Measurements from ENCODE around the gene SLC35F4. TPM values are rescaled to one million over a fixed set of nuclear protein-coding genes. Genes with fewer than 3 reads are reported as not detected.

The SLC35F4 gene
- polyA plus RNA-seq, 1 donor (not counting 4 experiments of a cell fraction or from before 2014, with no cell fraction given) = not detected

GRCh38 chr14:57903954-57904353 is 38.1 kb upstream of the SLC35F4 start:
- DNase-seq (ENCODE audit: low read depth, low spot score) = no peak
- Histone ChIP-seq H3K79me2 (ENCODE audit: control insufficient read depth, insufficient read depth, low read length) (no peaks in the 10 kb centered on the region), H2AFZ (ENCODE audit: control insufficient read depth, low read length) (no peak overlapping the region), H3K27me3 (ENCODE audit: control insufficient read depth, extremely low read depth, insufficient read depth, low read length) (no peaks in the 10 kb centered on the region), H3K4me3 (ENCODE audit: control insufficient read depth in 2 of 3, extremely low read depth in 1 of 3, insufficient read depth in 2 of 3, low read depth in 1 of 3, low read length in 3 of 3) (no peak overlapping the region), H3K9ac (ENCODE audit: control insufficient read depth, extremely low read depth, insufficient read depth, low read length) (no peak overlapping the region), H3K9me1 (ENCODE audit: control insufficient read depth, extremely low read depth, insufficient read depth, low read length) (no peaks in the 10 kb centered on the region), H3K4me2 (ENCODE audit: control insufficient read depth, extremely low read depth, insufficient read depth, low read depth, low read length) (no peak overlapping the region), H4K20me1 (ENCODE audit: control insufficient read depth, extremely low read depth, insufficient read depth, low read length) (no peaks in the 10 kb centered on the region), H3K27ac (ENCODE audit: control insufficient read depth, insufficient read depth, low read length) (no peak overlapping the region), H3K4me1 (ENCODE audit: control insufficient read depth, extremely low read depth, insufficient read depth, low read length) (no peaks in the 10 kb centered on the region), H3K9me3 (ENCODE audit: control insufficient read depth, low read depth, low read length) (no peaks in the 10 kb centered on the region), H3K36me3 (ENCODE audit: control insufficient read depth in 2 of 2, extremely low read depth in 1 of 2, insufficient read depth in 2 of 2, low read length in 2 of 2) (no peaks in the 10 kb centered on the region)
- no peak for FAIRE-seq
- TF ChIP-seq, protein P1, sequence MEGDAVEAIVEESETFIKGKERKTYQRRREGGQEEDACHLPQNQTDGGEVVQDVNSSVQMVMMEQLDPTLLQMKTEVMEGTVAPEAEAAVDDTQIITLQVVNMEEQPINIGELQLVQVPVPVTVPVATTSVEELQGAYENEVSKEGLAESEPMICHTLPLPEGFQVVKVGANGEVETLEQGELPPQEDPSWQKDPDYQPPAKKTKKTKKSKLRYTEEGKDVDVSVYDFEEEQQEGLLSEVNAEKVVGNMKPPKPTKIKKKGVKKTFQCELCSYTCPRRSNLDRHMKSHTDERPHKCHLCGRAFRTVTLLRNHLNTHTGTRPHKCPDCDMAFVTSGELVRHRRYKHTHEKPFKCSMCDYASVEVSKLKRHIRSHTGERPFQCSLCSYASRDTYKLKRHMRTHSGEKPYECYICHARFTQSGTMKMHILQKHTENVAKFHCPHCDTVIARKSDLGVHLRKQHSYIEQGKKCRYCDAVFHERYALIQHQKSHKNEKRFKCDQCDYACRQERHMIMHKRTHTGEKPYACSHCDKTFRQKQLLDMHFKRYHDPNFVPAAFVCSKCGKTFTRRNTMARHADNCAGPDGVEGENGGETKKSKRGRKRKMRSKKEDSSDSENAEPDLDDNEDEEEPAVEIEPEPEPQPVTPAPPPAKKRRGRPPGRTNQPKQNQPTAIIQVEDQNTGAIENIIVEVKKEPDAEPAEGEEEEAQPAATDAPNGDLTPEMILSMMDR (optimal IDR thresholded peaks at IDR 0.05 in 1 of 3, IDR thresholded peaks at IDR 0.05 in 1 of 3, conservative IDR thresholded peaks at IDR 0.05 in 1 of 3; ENCODE audit: extremely low read depth in 1 of 3, insufficient read depth in 2 of 3, low read length in 3 of 3) = no peak
- TF ChIP-seq EZH2 (IDR thresholded peaks at IDR 0.05; ENCODE audit: low read length) = no peak
- dilution Hi-C loops (cut with MboI; ENCODE audit: extremely low pct_ligation_motif_present, low sequenced_read_pairs) = no loop called here

DNA sequence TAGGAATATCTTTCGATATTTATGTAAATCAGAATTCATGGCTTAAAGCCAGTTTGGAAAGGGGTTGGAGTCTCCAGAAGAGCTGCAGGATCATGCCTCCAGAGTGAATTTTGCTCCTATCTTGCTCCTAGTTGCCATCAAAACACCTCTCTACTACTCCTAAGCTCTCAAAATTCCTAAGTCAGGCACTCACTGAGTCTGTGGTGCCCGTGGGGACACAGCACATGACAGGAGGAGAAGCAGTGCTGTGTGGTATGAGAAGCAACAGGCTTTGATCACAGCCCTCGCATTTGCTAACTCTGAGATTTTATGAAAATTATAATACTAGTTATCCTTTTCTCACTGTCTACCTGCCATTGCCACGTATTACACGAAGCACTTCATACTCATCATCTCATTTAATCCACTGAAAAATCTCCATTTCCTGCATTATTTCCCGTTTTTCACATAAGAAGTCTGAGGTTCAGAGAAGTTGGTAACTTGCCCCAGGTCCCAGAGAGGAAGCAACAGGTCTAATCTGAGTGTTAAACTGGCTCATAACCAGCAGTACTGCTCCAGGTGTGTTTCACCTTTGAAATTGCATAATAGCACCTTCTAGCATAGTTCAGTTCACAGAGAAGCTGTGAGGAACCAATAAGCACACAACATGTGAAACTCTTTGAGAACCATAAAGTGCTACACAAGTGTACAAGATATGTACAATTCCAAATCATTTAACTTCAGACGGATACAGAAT is 33.1 kb upstream of the SLC35F4 start:
- Histone ChIP-seq H3K9me1 (ENCODE audit: control insufficient read depth, extremely low read depth, insufficient read depth, low read length) (no peaks in the 10 kb centered on the region), H3K27ac (ENCODE audit: control insufficient read depth, insufficient read depth, low read length) (no peak overlapping the region), H3K4me2 (ENCODE audit: control insufficient read depth, extremely low read depth, insufficient read depth, low read depth, low read length) (no peak overlapping the region), H3K4me1 (ENCODE audit: control insufficient read depth, extremely low read depth, insufficient read depth, low read length) (no peaks in the 10 kb centered on the region), H3K79me2 (ENCODE audit: control insufficient read depth, insufficient read depth, low read length) (no peaks in the 10 kb centered on the region), H3K27me3 (ENCODE audit: control insufficient read depth, extremely low read depth, insufficient read depth, low read length) (no peaks in the 10 kb centered on the region), H2AFZ (ENCODE audit: control insufficient read depth, low read length) (no peak overlapping the region), H3K9me3 (ENCODE audit: control insufficient read depth, low read depth, low read length) (no peaks in the 10 kb centered on the region), H4K20me1 (ENCODE audit: control insufficient read depth, extremely low read depth, insufficient read depth, low read length) (no peaks in the 10 kb centered on the region), H3K4me3 (ENCODE audit: control insufficient read depth in 2 of 3, extremely low read depth in 1 of 3, insufficient read depth in 2 of 3, low read depth in 1 of 3, low read length in 3 of 3) (no peak overlapping the region), H3K36me3 (ENCODE audit: control insufficient read depth in 2 of 2, extremely low read depth in 1 of 2, insufficient read depth in 2 of 2, low read length in 2 of 2) (no peaks in the 10 kb centered on the region), H3K9ac (ENCODE audit: control insufficient read depth, extremely low read depth, insufficient read depth, low read length) (no peak overlapping the region)
- DNase-seq (ENCODE audit: low read depth, low spot score) = no peak
- dilution Hi-C loops (cut with MboI; ENCODE audit: extremely low pct_ligation_motif_present, low sequenced_read_pairs) = no loop called here
- TF ChIP-seq, protein P1 (optimal IDR thresholded peaks at IDR 0.05 in 1 of 3, IDR thresholded peaks at IDR 0.05 in 1 of 3, conservative IDR thresholded peaks at IDR 0.05 in 1 of 3; ENCODE audit: extremely low read depth in 1 of 3, insufficient read depth in 2 of 3, low read length in 3 of 3) = no peak
- no peak for TF ChIP-seq EZH2 (IDR thresholded peaks at IDR 0.05; ENCODE audit: low read length)
- no peak for FAIRE-seq
